ENCODE measurements around the gene ZBTB7C. TPM values are rescaled to one million over a fixed set of nuclear protein-coding genes. Genes with fewer than 3 reads are reported as not detected.

The ZBTB7C gene
- total and polyA plus RNA-seq, 2 donors (not counting 1 experiment from before 2014, with no cell fraction given), result not detected

DNA sequence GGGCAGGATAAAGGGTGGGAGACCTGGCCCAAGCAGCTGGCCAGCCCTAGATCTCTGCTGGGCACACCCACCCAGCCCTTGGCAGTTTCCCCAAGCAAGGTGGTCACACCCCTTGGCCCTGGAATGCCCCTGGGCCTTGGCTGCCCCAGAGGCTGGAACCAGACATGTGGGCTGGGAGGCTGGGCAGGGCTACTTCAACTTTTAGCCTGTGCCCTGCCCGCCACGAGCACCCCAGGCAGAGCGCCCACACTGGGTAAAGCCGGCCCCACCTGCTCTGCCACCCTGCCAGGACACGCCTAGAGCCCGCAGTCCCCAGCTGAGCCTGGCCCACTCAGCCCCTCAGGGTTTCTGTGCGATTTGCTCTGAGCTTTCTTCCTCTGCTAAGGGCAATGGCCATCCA is 359.0 kb downstream of the ZBTB7C start:
- H3K36me3 ChIP-seq (replicated peaks in 1 of 2; ENCODE audit: control extremely low read depth in 1 of 2, control insufficient read depth in 1 of 2, extremely low read depth in 1 of 2, insufficient read depth in 2 of 2, low read length in 1 of 2), result no peaks in the 10 kb centered on the region
- 80% methylated on average over 7 of the region's 7 CpGs for WGBS (ENCODE audit: insufficient coverage)
- H3K4me3 ChIP-seq (ENCODE audit: control extremely low read depth in 1 of 5, extremely low read depth in 1 of 5, insufficient read depth in 1 of 5, low read depth in 2 of 5, low read length in 4 of 5), result no peak overlapping the region
- H3K27me3 ChIP-seq (replicated peaks in 1 of 4; ENCODE audit: control extremely low read depth in 1 of 4, control insufficient read depth in 3 of 4, insufficient read depth in 4 of 4, low read length in 3 of 4), result peaks cover 0 to 25% (median 2%) of the 10 kb centered on the region in 4 experiments
- H3K9me3 Mint-ChIP-seq (ENCODE audit: insufficient read depth), result peaks cover 3% of the 10 kb centered on the region
- H3K4me1 Mint-ChIP-seq, result no peaks in the 10 kb centered on the region
- H3K4me3 Mint-ChIP-seq, result no peak overlapping the region
- TF ChIP-seq EZH2 (IDR thresholded peaks at IDR 0.05; ENCODE audit: borderline replicate concordance, insufficient read depth, low read depth, low read length, poor library complexity, severe bottlenecking), result no peak
- TF ChIP-seq, protein P1, sequence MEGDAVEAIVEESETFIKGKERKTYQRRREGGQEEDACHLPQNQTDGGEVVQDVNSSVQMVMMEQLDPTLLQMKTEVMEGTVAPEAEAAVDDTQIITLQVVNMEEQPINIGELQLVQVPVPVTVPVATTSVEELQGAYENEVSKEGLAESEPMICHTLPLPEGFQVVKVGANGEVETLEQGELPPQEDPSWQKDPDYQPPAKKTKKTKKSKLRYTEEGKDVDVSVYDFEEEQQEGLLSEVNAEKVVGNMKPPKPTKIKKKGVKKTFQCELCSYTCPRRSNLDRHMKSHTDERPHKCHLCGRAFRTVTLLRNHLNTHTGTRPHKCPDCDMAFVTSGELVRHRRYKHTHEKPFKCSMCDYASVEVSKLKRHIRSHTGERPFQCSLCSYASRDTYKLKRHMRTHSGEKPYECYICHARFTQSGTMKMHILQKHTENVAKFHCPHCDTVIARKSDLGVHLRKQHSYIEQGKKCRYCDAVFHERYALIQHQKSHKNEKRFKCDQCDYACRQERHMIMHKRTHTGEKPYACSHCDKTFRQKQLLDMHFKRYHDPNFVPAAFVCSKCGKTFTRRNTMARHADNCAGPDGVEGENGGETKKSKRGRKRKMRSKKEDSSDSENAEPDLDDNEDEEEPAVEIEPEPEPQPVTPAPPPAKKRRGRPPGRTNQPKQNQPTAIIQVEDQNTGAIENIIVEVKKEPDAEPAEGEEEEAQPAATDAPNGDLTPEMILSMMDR (IDR thresholded peaks at IDR 0.05), result no peak
- H3K27me3 Mint-ChIP-seq, result peaks cover 41% of the 10 kb centered on the region
- no peak overlapping the region for H3K27ac ChIP-seq (ENCODE audit: low read length in 2 of 2)
- H3K9ac ChIP-seq (ENCODE audit: low read length), result no peak overlapping the region
- H3K4me1 ChIP-seq (ENCODE audit: control insufficient read depth in 2 of 2, insufficient read depth in 2 of 2, low read length in 2 of 2), result no peaks in the 10 kb centered on the region
- ATAC-seq (ENCODE audit: low read depth) (no peak), DNase-seq (no peak)
- no peaks in the 10 kb centered on the region for H4K20me1 ChIP-seq (ENCODE audit: control insufficient read depth, insufficient read depth, low read length, poor library complexity, severe bottlenecking)
- peaks cover 0 to 23% (median 0%) of the 10 kb centered on the region in 3 donors for H3K9me3 ChIP-seq (ENCODE audit: control extremely low read depth in 1 of 3, control insufficient read depth in 2 of 3, insufficient read depth in 1 of 3, low read length in 2 of 3)
- H3K4me2 ChIP-seq (replicated peaks; ENCODE audit: low read depth, low read length, poor library complexity, severe bottlenecking), result no peak overlapping the region
- no peaks in the 10 kb centered on the region for H3K79me2 ChIP-seq (ENCODE audit: control insufficient read depth, insufficient read depth, low read length)
- CTCF ChIA-PET, result no interaction called here
- H2AFZ ChIP-seq (ENCODE audit: insufficient read depth, low read depth, low read length, poor library complexity, severe bottlenecking), result no peak overlapping the region
- no peak overlapping the region for H3K27ac Mint-ChIP-seq
- intact Hi-C loops (cut with micrococcal nuclease), result no loop called here
- POLR2A ChIA-PET, result no interaction called here

DNA sequence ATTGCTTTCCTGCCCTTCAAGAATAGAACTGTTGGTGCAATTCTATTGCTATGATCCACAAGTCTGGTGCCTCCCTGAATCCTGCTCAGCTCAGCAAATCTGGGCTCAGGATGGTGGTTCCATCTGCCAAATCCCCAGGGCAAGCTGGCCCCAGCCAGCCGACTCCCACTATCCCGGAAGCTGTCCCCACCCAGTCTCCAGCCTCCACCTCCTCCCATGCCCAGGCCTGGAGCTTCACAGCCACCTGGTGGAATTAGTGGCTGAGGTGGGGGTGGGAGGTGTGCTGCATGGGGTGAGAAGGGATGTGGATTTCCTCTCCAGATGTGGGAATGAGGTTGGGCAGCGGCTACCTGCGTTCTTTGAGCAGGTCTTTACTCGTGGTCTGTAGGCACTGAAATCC is 359.4 kb downstream of the ZBTB7C start:
- H3K9me3 ChIP-seq (ENCODE audit: control extremely low read depth in 1 of 3, control insufficient read depth in 2 of 3, insufficient read depth in 1 of 3, low read length in 2 of 3), result peaks cover 0 to 27% (median 0%) of the 10 kb centered on the region in 3 donors
- H3K27ac ChIP-seq (ENCODE audit: low read length in 2 of 2), result no peak overlapping the region
- H2AFZ ChIP-seq (ENCODE audit: insufficient read depth, low read depth, low read length, poor library complexity, severe bottlenecking), result no peak overlapping the region
- H3K4me3 ChIP-seq (ENCODE audit: control extremely low read depth in 1 of 5, extremely low read depth in 1 of 5, insufficient read depth in 1 of 5, low read depth in 2 of 5, low read length in 4 of 5), result no peak overlapping the region
- peaks cover 40% of the 10 kb centered on the region for H3K27me3 Mint-ChIP-seq
- H3K27me3 ChIP-seq (replicated peaks in 1 of 4; ENCODE audit: control extremely low read depth in 1 of 4, control insufficient read depth in 3 of 4, insufficient read depth in 4 of 4, low read length in 3 of 4), result peaks cover 0 to 25% (median 2%) of the 10 kb centered on the region in 4 experiments
- no peaks in the 10 kb centered on the region for H4K20me1 ChIP-seq (ENCODE audit: control insufficient read depth, insufficient read depth, low read length, poor library complexity, severe bottlenecking)
- H3K4me1 ChIP-seq (ENCODE audit: control insufficient read depth in 2 of 2, insufficient read depth in 2 of 2, low read length in 2 of 2), result no peaks in the 10 kb centered on the region
- H3K36me3 ChIP-seq (replicated peaks in 1 of 2; ENCODE audit: control extremely low read depth in 1 of 2, control insufficient read depth in 1 of 2, extremely low read depth in 1 of 2, insufficient read depth in 2 of 2, low read length in 1 of 2), result no peaks in the 10 kb centered on the region
- TF ChIP-seq, protein P1 (IDR thresholded peaks at IDR 0.05), result no peak
- TF ChIP-seq EZH2 (IDR thresholded peaks at IDR 0.05; ENCODE audit: borderline replicate concordance, insufficient read depth, low read depth, low read length, poor library complexity, severe bottlenecking), result no peak
- no peak overlapping the region for H3K4me2 ChIP-seq (replicated peaks; ENCODE audit: low read depth, low read length, poor library complexity, severe bottlenecking)
- no peak for DNase-seq
- no peak overlapping the region for H3K9ac ChIP-seq (ENCODE audit: low read length)
- intact Hi-C loops (cut with micrococcal nuclease), result no loop called here
- ChIA-PET CTCF (no interaction called here), POLR2A (no interaction called here)
- no peaks in the 10 kb centered on the region for H3K4me1 Mint-ChIP-seq
- peaks cover 3% of the 10 kb centered on the region for H3K9me3 Mint-ChIP-seq (ENCODE audit: insufficient read depth)
- H3K4me3 Mint-ChIP-seq, result no peak overlapping the region
- no peak for ATAC-seq (ENCODE audit: low read depth)
- no peaks in the 10 kb centered on the region for H3K79me2 ChIP-seq (ENCODE audit: control insufficient read depth, insufficient read depth, low read length)
- no peak overlapping the region for H3K27ac Mint-ChIP-seq
- 80% methylated on average over 2 of the region's 5 CpGs for WGBS (ENCODE audit: insufficient coverage)

Data from B cell (primary cell).